HG03342 (cell line): ENCODE results near the gene C10orf105.

Experiments used
- ATAC-seq: cut with Tn5 transposase; IDR thresholded peaks from one replicate; pipeline ENCODE4 v1.9.1; 2021; ENCODE audit warnings: mild to moderate bottlenecking, moderate library complexity; ENCODE audit not compliant: unreplicated experiment

C10orf105 gene

GRCh38 chr10:71737834-71738197 lies 18.2 kb upstream of the C10orf105 start:
- no peak for ATAC-seq

- ATAC-seq, result no peak
These were observed 17.6 kb upstream of the C10orf105 start for GRCh38 chr10:71737001-71737833.

GRCh38 chr10:71736570-71736952 lies 17.0 kb upstream of the C10orf105 start:
- no peak for ATAC-seq

GRCh38 chr10:71735709-71736569 lies 16.4 kb upstream of the C10orf105 start:
- no peak for ATAC-seq

- no peak for ATAC-seq
These were observed 15.2 kb upstream of the C10orf105 start for GRCh38 chr10:71734797-71735196.

- no peak for ATAC-seq
These were observed 12.2 kb upstream of the C10orf105 start for GRCh38 chr10:71731791-71732190.

GRCh38 chr10:71729161-71729636 lies 9.6 kb upstream of the C10orf105 start:
- ATAC-seq, result no peak

- peak; percentile 68 for ATAC-seq
These were observed 8.5 kb upstream of the C10orf105 start for GRCh38 chr10:71727738-71728737.

GRCh38 chr10:71727105-71727737 lies 7.6 kb upstream of the C10orf105 start:
- ATAC-seq, result peak; percentile 52

- ATAC-seq, result no peak
These were observed 7.1 kb upstream of the C10orf105 start for GRCh38 chr10:71726580-71727104.

GRCh38 chr10:71725998-71726579 lies 6.5 kb upstream of the C10orf105 start:
- ATAC-seq, result no peak

- no peak for ATAC-seq
These were observed 5.7 kb upstream of the C10orf105 start for GRCh38 chr10:71725249-71725648.

GRCh38 chr10:71724539-71724938 lies 5.0 kb upstream of the C10orf105 start:
- ATAC-seq, result no peak

- no peak for ATAC-seq
These were observed 3.7 kb upstream of the C10orf105 start for GRCh38 chr10:71723311-71723710.

- ATAC-seq, result no peak
These were observed 3.3 kb upstream of the C10orf105 start for GRCh38 chr10:71722849-71723248.

GRCh38 chr10:71721313-71721712 lies 1.7 kb upstream of the C10orf105 start:
- ATAC-seq, result no peak

- no peak for ATAC-seq
These were observed 710 bp upstream of the C10orf105 start for GRCh38 chr10:71720288-71720687.

- no peak for ATAC-seq
These were observed 536 bp downstream of the C10orf105 start for GRCh38 chr10:71719042-71719441.

- no peak for ATAC-seq
These were observed 1.3 kb downstream of the C10orf105 start for GRCh38 chr10:71718165-71718698.
